Trophoblast cell (in vitro differentiated cells and primary cell): ENCODE results near the gene CFAP221.
A peak's percentile ranks its signal among the peaks of the same experiment; 100 is the strongest.

Experiments
- DNase-seq, 2 donors: peaks; one replicate each; pipeline ENCODE4 v3.0.0-alpha.2; 2016
- H2AFZ ChIP-seq: 2 replicates; pipeline ENCODE4 v1.6.1; 2013; ENCODE audit warnings: low read length, moderate library complexity, mild to moderate bottlenecking; ENCODE audit not compliant: insufficient read depth, poor library complexity
- H2AK5ac ChIP-seq: 2 replicates; pipeline ENCODE4 v1.6.1; 2013; ENCODE audit warnings: mild to moderate bottlenecking, low read length
- H2BK120ac ChIP-seq: 2 replicates; pipeline ENCODE4 v1.6.1; 2013; ENCODE audit warnings: low read length, mild to moderate bottlenecking, moderate library complexity; ENCODE audit not compliant: insufficient read depth, poor library complexity
- H2BK12ac ChIP-seq: 2 replicates; pipeline ENCODE4 v1.6.1; 2013; ENCODE audit warnings: mild to moderate bottlenecking, low read length, moderate library complexity
- H2BK5ac ChIP-seq: 2 replicates; pipeline ENCODE4 v1.6.1; 2013; ENCODE audit warnings: low read length, low read depth, moderate library complexity, mild to moderate bottlenecking; ENCODE audit not compliant: poor library complexity
- H3K14ac ChIP-seq: 2 replicates; pipeline ENCODE4 v1.6.1; 2013; ENCODE audit warnings: mild to moderate bottlenecking, low read length
- H3K18ac ChIP-seq: 2 replicates; pipeline ENCODE4 v1.6.1; 2013; ENCODE audit warnings: mild to moderate bottlenecking, low read length
- H3K23ac ChIP-seq: 2 replicates; pipeline ENCODE4 v1.6.1; 2013; ENCODE audit warnings: low read length
- H3K27ac ChIP-seq: 2 replicates; pipeline ENCODE4 v1.5.1; 2013; ENCODE audit warnings: low read depth, mild to moderate bottlenecking, inconsistent platforms, low read length, moderate library complexity
- H3K27me3 ChIP-seq: 2 replicates; pipeline ENCODE4 v1.6.1; 2013; ENCODE audit warnings: inconsistent platforms, mild to moderate bottlenecking, low read length, moderate library complexity; ENCODE audit not compliant: insufficient read depth
- H3K36me3 ChIP-seq, 2 experiments: 1 replicate in 1 of 2; 2 replicates in 1 of 2; pipeline ENCODE4 v1.6.1; 2013; ENCODE audit warnings: low read length in 2 of 2, mild to moderate bottlenecking in 2 of 2, moderate library complexity in 1 of 2; ENCODE audit not compliant: insufficient read depth in 2 of 2, control insufficient read depth in 1 of 2
- H3K4ac ChIP-seq: 2 replicates; pipeline ENCODE4 v1.6.1; 2013; ENCODE audit warnings: low read depth, mild to moderate bottlenecking, low read length, moderate library complexity
- H3K4me1 ChIP-seq, 2 experiments: 1 replicate in 1 of 2; 2 replicates in 1 of 2; pipeline ENCODE4 v1.6.1; 2013; ENCODE audit warnings: low read length in 2 of 2, mild to moderate bottlenecking in 2 of 2, moderate library complexity in 1 of 2; ENCODE audit not compliant: insufficient read depth in 2 of 2, control insufficient read depth in 1 of 2
- H3K4me2 ChIP-seq: 2 replicates; pipeline ENCODE4 v1.6.1; 2013; ENCODE audit warnings: inconsistent platforms, mild to moderate bottlenecking, low read length, moderate library complexity
- H3K4me3 ChIP-seq: 2 replicates; pipeline ENCODE4 v1.5.1; 2013; ENCODE audit warnings: mild to moderate bottlenecking, low read depth, low read length, inconsistent platforms
- H3K79me1 ChIP-seq: one replicate; pipeline ENCODE4 v1.6.1; 2013; ENCODE audit warnings: low read length
- H3K79me2 ChIP-seq: 2 replicates; pipeline ENCODE4 v1.6.1; 2013; ENCODE audit warnings: low read length, mild to moderate bottlenecking; ENCODE audit not compliant: control insufficient read depth, insufficient read depth, poor library complexity
- H3K9ac ChIP-seq: 2 replicates; pipeline ENCODE4 v1.6.1; 2013; ENCODE audit warnings: mild to moderate bottlenecking, low read length
- H3K9me3 ChIP-seq: 2 replicates; pipeline ENCODE4 v1.6.1; 2013; ENCODE audit warnings: low read depth, mild to moderate bottlenecking, control low read depth, inconsistent platforms, low read length; ENCODE audit not compliant: insufficient read depth
- H4K12ac ChIP-seq: 2 replicates; pipeline ENCODE4 v1.6.1; 2013; ENCODE audit warnings: low read depth, mild to moderate bottlenecking, low read length, moderate library complexity
- H4K8ac ChIP-seq: 2 replicates; pipeline ENCODE4 v1.6.1; 2013; ENCODE audit warnings: low read depth, mild to moderate bottlenecking, low read length, moderate library complexity
- H4K91ac ChIP-seq: one replicate; pipeline ENCODE4 v1.6.1; 2013; ENCODE audit warnings: low read depth, mild to moderate bottlenecking, low read length, moderate library complexity
- WGBS: extraction: QIAGEN DNeasy Blood & Tissue Kit; methylation state at CpG from one replicate; pipeline ENCODE4 v1.1.7; 2013; ENCODE audit warnings: missing lambda C conversion rate; ENCODE audit not compliant: insufficient read length, insufficient coverage; ENCODE audit errors: extremely low coverage; 5-methylcytosine and 5-hydroxymethylcytosine counted together

CFAP221 gene

GRCh38 chr2:119650846-119651370 lies 106.7 kb downstream of the CFAP221 start:
- no peaks in the 10 kb centered on the region for H3K79me2 ChIP-seq
- H3K14ac ChIP-seq = no peak overlapping the region
- no peak overlapping the region for H4K8ac ChIP-seq
- H3K27ac ChIP-seq = no peak overlapping the region
- H2BK12ac ChIP-seq = no peak overlapping the region
- H3K4me1 ChIP-seq = no peaks in the 10 kb centered on the region
- no peak overlapping the region for H3K4ac ChIP-seq
- no peak overlapping the region for H4K12ac ChIP-seq
- no peak overlapping the region for H3K4me2 ChIP-seq
- no peak overlapping the region for H2AK5ac ChIP-seq
- no peaks in the 10 kb centered on the region for H3K9me3 ChIP-seq
- no peak overlapping the region for H3K4me3 ChIP-seq
- no peak overlapping the region for H2AFZ ChIP-seq
- no peaks in the 10 kb centered on the region for H3K27me3 ChIP-seq
- no peaks in the 10 kb centered on the region for H3K36me3 ChIP-seq
- no peak overlapping the region for H3K23ac ChIP-seq
- H3K9ac ChIP-seq = no peak overlapping the region
- H4K91ac ChIP-seq = no peak overlapping the region
- peak in 1 of 2 donors; percentile 40 for DNase-seq
- no CpG with 5 or more reads among the region's 2 CpGs for WGBS
- no peak overlapping the region for H2BK120ac ChIP-seq
- H3K79me1 ChIP-seq = no peaks in the 10 kb centered on the region
- H2BK5ac ChIP-seq = no peak overlapping the region
- H3K18ac ChIP-seq = no peak overlapping the region

- no CpG with 5 or more reads among the region's 8 CpGs for WGBS
- no peak overlapping the region for H2BK120ac ChIP-seq
- no peak for DNase-seq
Observed at GRCh38 chr2:119657466-119658145, 113.4 kb downstream of the CFAP221 start.

GRCh38 chr2:119659601-119660342 lies 115.5 kb downstream of the CFAP221 start:
- H3K79me1 ChIP-seq = no peaks in the 10 kb centered on the region
- WGBS = no CpG with 5 or more reads among the region's 8 CpGs
- no peaks in the 10 kb centered on the region for H3K9me3 ChIP-seq
- H3K79me2 ChIP-seq = no peaks in the 10 kb centered on the region
- H3K23ac ChIP-seq = no peak overlapping the region
- no peaks in the 10 kb centered on the region for H3K36me3 ChIP-seq
- H3K9ac ChIP-seq = no peak overlapping the region
- no peak overlapping the region for H3K18ac ChIP-seq
- H2AK5ac ChIP-seq = no peak overlapping the region
- H3K4me1 ChIP-seq = no peaks in the 10 kb centered on the region
- H3K4ac ChIP-seq = no peak overlapping the region
- no peak overlapping the region for H2BK120ac ChIP-seq
- H4K8ac ChIP-seq = no peak overlapping the region
- no peak overlapping the region for H4K12ac ChIP-seq
- H4K91ac ChIP-seq = no peak overlapping the region
- peak in 1 of 2 donors; percentile 61 for DNase-seq
- H3K27ac ChIP-seq = no peak overlapping the region
- H3K4me3 ChIP-seq = peak overlapping the region; percentile 7
- H3K4me2 ChIP-seq = no peak overlapping the region
- H2AFZ ChIP-seq = no peak overlapping the region
- H3K27me3 ChIP-seq = no peaks in the 10 kb centered on the region
- H3K14ac ChIP-seq = no peak overlapping the region
- H2BK12ac ChIP-seq = no peak overlapping the region
- H2BK5ac ChIP-seq = no peak overlapping the region

More at GRCh38 chr2:119657466-119658145, 113.4 kb downstream of the CFAP221 start:
- Histone ChIP-seq H4K12ac (no peak overlapping the region), H2AK5ac (no peak overlapping the region), H3K4ac (no peak overlapping the region), H3K4me2 (no peak overlapping the region), H3K18ac (no peak overlapping the region), H3K79me1 (no peaks in the 10 kb centered on the region), H3K9ac (no peak overlapping the region), H3K36me3 (no peaks in the 10 kb centered on the region), H3K23ac (no peak overlapping the region), H2AFZ (no peak overlapping the region), H4K8ac (no peak overlapping the region), H3K79me2 (no peaks in the 10 kb centered on the region), H3K14ac (no peak overlapping the region), H3K4me3 (no peak overlapping the region), H3K4me1 (no peaks in the 10 kb centered on the region), H4K91ac (no peak overlapping the region), H2BK12ac (no peak overlapping the region), H3K9me3 (no peaks in the 10 kb centered on the region), H3K27me3 (no peaks in the 10 kb centered on the region), H3K27ac (no peak overlapping the region), H2BK5ac (no peak overlapping the region)

GRCh38 chr2:119660343-119660658 lies 116.1 kb downstream of the CFAP221 start:
- Histone ChIP-seq H3K4ac (no peak overlapping the region), H3K79me1 (no peaks in the 10 kb centered on the region), H2BK5ac (no peak overlapping the region), H3K27me3 (no peaks in the 10 kb centered on the region), H3K4me2 (no peak overlapping the region), H3K36me3 (no peaks in the 10 kb centered on the region), H2BK120ac (no peak overlapping the region), H3K9me3 (no peaks in the 10 kb centered on the region), H3K79me2 (no peaks in the 10 kb centered on the region), H3K18ac (no peak overlapping the region), H4K91ac (no peak overlapping the region), H2AK5ac (no peak overlapping the region), H2BK12ac (no peak overlapping the region), H4K12ac (no peak overlapping the region), H3K27ac (no peak overlapping the region), H2AFZ (no peak overlapping the region), H3K23ac (no peak overlapping the region), H4K8ac (no peak overlapping the region), H3K14ac (no peak overlapping the region), H3K4me1 (no peaks in the 10 kb centered on the region), H3K9ac (no peak overlapping the region), H3K4me3 (no peak overlapping the region)
- WGBS = no CpG with 5 or more reads among the region's 7 CpGs
- DNase-seq = no peak
